Thyroid gland (tissue), 4 donors: ENCODE measurements around the gene HLA-DMB.

ENCODE experiments used
- CTCF ChIP-seq, 6 experiments: fragments of 200-600 bp in 3 of 6; fragments of 450-650 bp in 3 of 6; sonication (generic) in 3 of 6; IDR thresholded peaks; one replicate each; pipeline ENCODE4 v1.5.1; 2016 to 2019; ENCODE audit warnings: antibody characterized with exemption in 6 of 6, mild to moderate bottlenecking in 2 of 6, inconsistent platforms in 1 of 6, moderate library complexity in 1 of 6
- POLR2A ChIP-seq, 2 donors: fragments of 450-650 bp; IDR thresholded peaks; one replicate each; pipeline ENCODE4 v1.6.1; 2017; ENCODE audit warnings: antibody characterized with exemption in 2 of 2, mild to moderate bottlenecking in 2 of 2, moderate library complexity in 1 of 2

GRCh38 chr6:32903952-32904351 is 36.9 kb downstream of the HLA-DMB start:
- TF ChIP-seq CTCF (IDR thresholded peaks at IDR 0.05) (no peak), POLR2A (IDR thresholded peaks at IDR 0.05) (no peak)
